Measurements from ENCODE around the gene IL31RA.
"Not testable (repeated sequence)": the region's sequence is repeated elsewhere in the genome, so short reads cannot be mapped to it uniquely, and the experiment has no call there.

GRCh38 chr5:55937598-55937997, 86.4 kb downstream of the IL31RA start:
- TF ChIP-seq CTCF, POLR2AphosphoS5 (IDR thresholded peaks at IDR 0.05): not testable (repeated sequence)

Data from upper lobe of left lung (tissue), 4 donors.